ENCODE measurements around the gene FAM90A26.
A peak's percentile ranks its signal among the peaks of the same experiment; 100 is the strongest.
"Not testable (repeated sequence)": the region's sequence is repeated elsewhere in the genome, so short reads cannot be mapped to it uniquely, and the experiment has no call there.

The FAM90A26 gene

GRCh38 chr4:9169791-9170459 is at the start of gene FAM90A26:
Gene FAM90A26 (plus strand): TSS chr4:9170409. CDS start chr4:9173173, 2,764 bp downstream.
- not testable (repeated sequence) for DNase-seq (ENCODE audit: low spot score)

- DNase-seq (ENCODE audit: low spot score), result not testable (repeated sequence)
Observed at GRCh38 chr4:9122711-9123110, 47.5 kb upstream of the FAM90A26 start.

GRCh38 chr4:9123572-9124007 is 46.6 kb upstream of the FAM90A26 start:
- DNase-seq (ENCODE audit: low spot score), result peak; percentile 10

DNA sequence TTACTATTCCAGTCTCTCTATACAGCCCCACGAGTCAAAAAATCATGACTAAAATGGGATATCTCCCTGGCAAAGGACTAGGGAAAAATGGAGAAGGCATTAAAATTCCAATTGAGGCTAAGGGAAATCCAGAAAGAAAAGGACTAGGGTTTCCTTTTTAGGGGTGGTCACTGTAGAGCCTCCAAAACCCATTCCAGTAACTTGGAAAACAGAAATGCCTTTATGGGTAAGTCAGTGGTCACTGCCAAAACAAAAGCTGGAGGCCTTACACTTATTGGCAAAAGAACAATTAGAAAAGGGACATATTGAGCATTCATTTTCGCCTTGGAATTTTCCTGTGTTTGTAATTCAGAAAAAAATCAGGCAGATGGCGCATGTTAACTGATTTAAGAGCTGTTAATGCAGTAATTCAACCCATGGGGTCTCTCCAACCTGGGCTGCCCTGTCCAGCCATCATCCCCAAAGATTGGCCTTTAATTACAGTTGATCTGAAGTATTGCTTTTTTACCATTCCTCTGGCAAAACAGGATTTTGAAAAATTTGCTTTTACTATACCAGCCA is 44.5 kb upstream of the FAM90A26 start:
- not testable (repeated sequence) for DNase-seq (ENCODE audit: low spot score)

GRCh38 chr4:9131420-9131819 is 38.8 kb upstream of the FAM90A26 start:
- DNase-seq (ENCODE audit: low spot score), result not testable (repeated sequence)

DNA sequence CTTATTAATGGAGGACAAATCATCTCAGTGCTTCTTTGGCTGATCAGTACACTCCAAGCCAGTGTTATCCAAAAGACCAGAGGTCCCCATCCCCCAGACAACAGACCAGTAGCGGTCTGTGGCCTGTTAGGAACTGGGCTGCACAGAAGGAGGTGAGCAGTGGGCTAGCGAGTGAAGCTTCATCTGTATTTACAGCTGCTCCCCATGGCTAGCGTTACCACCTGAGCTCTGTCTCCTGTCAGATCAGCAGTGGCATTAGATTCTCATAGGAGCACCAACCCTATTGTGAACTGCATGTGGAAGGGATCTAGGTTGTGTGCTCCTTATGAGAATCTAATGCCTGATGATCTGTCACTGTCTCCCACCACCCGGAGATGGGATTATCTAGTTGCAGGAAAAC is 37.4 kb upstream of the FAM90A26 start:
- DNase-seq (ENCODE audit: low spot score), result not testable (repeated sequence)

- not testable (repeated sequence) for DNase-seq (ENCODE audit: low spot score)
Observed at GRCh38 chr4:9134011-9134410, 36.2 kb upstream of the FAM90A26 start.

GRCh38 chr4:9134556-9134955 is 35.7 kb upstream of the FAM90A26 start:
- DNase-seq (ENCODE audit: low spot score), result not testable (repeated sequence)

DNA sequence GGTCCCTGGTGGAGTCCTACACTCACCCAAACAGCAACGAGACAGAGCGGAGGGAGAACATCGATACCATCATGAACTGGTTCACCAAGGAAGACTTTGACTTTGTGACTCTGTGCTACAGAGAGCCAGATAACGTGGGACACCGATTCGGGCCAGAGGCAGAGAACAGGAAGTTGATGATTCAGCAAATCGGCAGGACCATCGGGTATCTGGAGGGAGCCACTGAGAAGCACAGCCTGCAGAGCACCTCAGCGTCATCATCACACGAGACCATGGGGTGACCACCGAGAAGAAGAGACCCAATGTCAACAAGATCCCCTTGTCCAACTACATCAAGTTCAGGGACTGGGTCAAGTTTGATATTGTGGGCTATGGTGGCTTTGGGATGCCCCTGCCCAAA is 29.2 kb upstream of the FAM90A26 start:
- DNase-seq (ENCODE audit: low spot score), result not testable (repeated sequence)

DNA sequence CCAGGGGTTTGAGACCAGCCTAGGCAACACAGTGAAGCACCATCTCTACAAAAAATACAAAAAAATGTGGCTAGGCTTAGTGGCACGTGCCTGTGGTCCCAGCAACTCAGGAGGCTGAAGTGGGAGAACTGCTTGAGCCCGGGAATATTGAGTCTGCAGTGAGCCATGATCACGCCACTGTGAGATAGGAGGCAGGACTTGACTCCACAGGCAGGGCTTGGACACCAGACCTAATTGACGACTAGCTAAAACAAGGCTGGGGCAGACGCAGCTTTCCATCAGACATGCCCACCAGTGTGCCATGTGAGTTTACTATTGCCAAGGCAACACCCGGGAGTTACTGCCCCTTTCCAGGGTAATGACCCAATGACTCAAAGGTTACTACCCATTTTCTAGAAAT is 27.4 kb upstream of the FAM90A26 start:
- not testable (repeated sequence) for DNase-seq (ENCODE audit: low spot score)

- DNase-seq (ENCODE audit: low spot score), result no peak
Observed at GRCh38 chr4:9143421-9144080, 26.7 kb upstream of the FAM90A26 start.

DNA sequence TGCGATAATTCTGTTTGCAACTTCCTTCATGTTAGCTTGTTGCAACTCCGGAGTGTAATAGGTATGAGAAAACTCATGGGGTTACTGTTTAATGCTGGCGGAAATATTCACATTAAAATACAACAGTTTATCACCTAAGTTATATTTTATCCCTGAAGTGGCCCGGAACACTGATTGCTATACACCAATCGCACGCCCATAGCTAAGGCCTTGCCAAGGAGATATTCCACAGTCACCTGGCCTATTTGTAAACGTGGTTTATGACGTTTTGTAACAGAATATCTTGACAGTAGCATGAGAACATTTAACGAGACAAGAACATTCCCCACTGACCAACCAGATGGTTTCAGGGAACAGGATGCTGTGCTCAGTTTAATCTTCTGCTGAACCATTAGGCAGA is 23.2 kb upstream of the FAM90A26 start:
- no peak for DNase-seq (ENCODE audit: low spot score)

DNA sequence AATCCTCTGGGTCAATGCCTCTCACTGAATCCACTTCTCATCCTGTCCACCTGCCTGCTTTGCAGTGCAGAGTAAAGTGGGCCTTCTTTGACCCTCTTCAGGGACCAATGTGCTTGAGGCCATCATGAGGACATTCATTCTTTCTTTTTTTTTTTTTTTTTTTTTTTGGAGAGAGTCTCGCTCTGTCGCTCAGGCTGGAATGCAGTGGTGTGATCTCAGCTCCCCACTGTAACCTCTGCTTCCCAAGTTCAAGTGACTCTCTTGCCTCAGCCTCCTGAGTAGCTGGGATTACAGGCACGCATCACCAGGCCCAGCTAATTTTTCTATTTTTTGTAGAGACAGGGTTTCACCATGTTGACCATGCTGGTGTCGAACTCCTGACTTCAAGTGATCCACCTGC is 22.8 kb upstream of the FAM90A26 start:
- not testable (repeated sequence) for DNase-seq (ENCODE audit: low spot score)

DNA sequence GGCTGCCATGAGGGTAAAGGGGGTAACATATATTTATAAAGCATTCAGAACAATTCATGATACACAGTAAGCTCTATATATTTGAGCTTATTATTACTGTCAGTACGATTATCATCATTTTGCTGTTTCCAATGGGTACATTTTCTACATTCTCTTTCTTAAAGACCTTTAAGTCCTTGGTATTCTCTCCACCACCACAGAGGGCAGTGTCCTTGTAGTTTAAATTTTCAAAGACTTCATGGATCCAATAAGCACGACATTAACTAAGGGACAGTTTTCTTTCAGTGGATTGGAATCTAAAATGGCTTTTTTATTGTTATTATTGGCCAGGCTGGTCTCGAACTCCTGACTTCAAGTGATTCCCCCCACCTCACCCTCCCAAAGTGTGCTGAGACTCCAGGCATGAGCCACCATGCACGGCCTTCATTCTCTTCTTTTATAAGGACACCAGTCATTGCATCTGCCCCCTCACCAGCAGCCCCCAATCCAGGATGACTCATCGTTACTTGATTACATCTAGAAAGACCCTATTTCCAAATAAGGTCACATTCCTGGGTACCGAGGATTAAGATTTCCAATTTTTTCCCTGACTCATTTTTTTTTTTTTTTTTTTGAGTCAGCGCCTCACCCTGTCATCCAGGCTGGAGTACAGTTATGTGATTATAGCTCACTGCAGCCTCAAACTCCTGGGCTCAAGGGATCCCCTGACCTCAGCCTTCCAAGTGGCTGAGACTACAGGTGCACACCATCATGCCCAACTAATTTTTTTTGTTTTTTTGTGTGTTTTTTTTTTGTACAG is 21.4 kb upstream of the FAM90A26 start:
- DNase-seq (ENCODE audit: low spot score), result not testable (repeated sequence)

- DNase-seq (ENCODE audit: low spot score), result not testable (repeated sequence)
Observed at GRCh38 chr4:9151809-9152179, 18.4 kb upstream of the FAM90A26 start.

- peak; percentile 83 for DNase-seq (ENCODE audit: low spot score)
Observed at GRCh38 chr4:9152180-9153007, 17.8 kb upstream of the FAM90A26 start.

GRCh38 chr4:9153008-9153570 is 17.1 kb upstream of the FAM90A26 start:
- DNase-seq (ENCODE audit: low spot score), result peak; percentile 92

- peak; percentile 3 for DNase-seq (ENCODE audit: low spot score)
Observed at GRCh38 chr4:9153571-9154157, 16.5 kb upstream of the FAM90A26 start.

DNA sequence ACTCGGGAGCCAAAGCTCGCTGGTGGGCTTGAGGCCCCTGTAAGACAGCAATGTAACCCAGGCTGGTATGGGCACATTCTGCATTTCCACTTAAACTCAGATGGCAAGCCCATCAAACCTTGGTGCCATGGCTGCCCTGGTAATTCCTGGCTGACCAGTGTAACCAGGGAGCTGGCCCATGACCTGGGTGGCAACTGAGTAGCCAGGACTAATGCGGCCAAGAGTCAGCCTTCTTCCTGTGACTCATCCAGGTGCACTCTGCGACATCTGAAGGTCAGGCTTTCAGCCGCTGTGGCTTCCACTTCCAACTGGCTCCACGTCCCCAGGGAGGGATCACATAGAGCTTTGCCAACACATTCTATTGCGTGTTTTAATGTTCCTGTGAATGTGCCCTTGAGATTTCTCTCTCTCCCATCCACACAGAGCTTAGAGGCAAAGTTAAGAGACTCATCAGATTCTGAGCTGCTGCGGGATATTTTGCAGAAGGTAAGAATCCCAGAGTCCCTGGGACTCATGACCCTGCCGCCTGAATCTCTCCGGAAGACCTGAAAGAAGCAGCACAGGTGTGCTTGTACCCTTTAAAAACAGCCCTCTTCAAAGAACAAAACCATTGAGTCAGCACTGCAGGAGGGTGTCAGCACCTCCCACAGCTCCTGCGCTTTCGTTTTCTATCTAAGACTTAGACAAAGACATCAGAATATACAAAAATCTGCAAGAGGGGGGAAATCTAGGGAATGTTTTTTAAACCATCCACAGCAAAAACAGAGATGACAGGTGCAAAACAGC is 14.9 kb upstream of the FAM90A26 start:
- not testable (repeated sequence) for DNase-seq (ENCODE audit: low spot score)

DNA sequence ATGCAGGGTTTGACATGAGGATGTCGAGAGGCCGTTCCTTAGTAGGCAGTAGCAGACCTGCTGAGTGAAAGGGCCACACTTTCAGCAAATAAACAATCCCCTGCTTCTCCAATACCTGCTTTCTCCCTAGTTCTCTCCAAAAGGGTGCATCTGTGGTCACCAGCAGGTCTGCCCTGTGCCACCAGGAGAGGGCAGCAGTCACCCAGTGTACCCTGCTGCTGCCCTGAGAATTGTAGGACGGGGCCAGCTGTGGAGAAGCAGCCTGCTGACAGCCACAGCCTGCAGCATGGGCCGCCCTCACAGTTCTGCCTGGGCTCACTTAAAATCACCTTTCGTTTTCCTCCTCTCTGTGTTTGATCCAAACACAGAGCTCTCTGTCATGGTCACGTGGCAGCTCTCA is 11.8 kb upstream of the FAM90A26 start:
- not testable (repeated sequence) for DNase-seq (ENCODE audit: low spot score)

Measured in AG08395 (cell line).